Esophagus muscularis mucosa (tissue), 4 donors: Measurements from ENCODE around the gene EPHB2.

Experiments
- EP300 ChIP-seq: sonication (generic); formaldehyde crosslinking; IDR thresholded peaks from one replicate; pipeline ENCODE4 v1.6.1; 2017; ENCODE audit warnings: antibody characterized with exemption
- POLR2A ChIP-seq: fragments of 450-650 bp; IDR thresholded peaks from one replicate; pipeline ENCODE4 v1.6.1; 2017; ENCODE audit warnings: antibody characterized with exemption, moderate library complexity, mild to moderate bottlenecking, low read depth
- POLR2AphosphoS5 ChIP-seq, 2 donors: sonication (generic); formaldehyde crosslinking; IDR thresholded peaks; one replicate each; pipeline ENCODE4 v1.6.1; 2017; ENCODE audit warnings: antibody characterized with exemption in 2 of 2
- TF ChIP-seq, protein P1 (sequence below), 3 experiments: fragments of 200-600 bp in 2 of 3; fragments of 450-650 bp in 1 of 3; sonication (generic) in 2 of 3; IDR thresholded peaks; one replicate each; pipeline ENCODE4 v1.5.1; 2017 to 2019; ENCODE audit warnings: antibody characterized with exemption in 3 of 3, mild to moderate bottlenecking in 2 of 3, moderate library complexity in 1 of 3

DNA sequence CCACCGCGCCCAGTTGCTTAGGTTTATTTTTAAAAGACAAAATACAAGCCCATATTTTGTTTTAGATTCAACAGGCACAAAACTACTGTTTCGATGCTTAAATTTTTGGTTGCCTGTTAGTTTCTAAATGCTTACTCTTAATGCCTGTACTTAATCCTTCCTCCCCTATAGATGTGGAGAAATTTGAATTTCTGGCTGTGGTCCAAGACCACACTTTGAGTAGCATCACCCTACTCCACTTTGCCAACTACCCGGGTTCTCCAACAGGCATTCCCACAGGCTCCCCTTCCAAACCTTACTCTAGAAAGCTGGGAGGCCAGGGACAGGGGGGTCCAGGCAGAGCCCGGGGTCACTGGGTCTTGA, 242.0 kb downstream of the EPHB2 start:
- no peak for TF ChIP-seq POLR2A
- TF ChIP-seq, protein P1, sequence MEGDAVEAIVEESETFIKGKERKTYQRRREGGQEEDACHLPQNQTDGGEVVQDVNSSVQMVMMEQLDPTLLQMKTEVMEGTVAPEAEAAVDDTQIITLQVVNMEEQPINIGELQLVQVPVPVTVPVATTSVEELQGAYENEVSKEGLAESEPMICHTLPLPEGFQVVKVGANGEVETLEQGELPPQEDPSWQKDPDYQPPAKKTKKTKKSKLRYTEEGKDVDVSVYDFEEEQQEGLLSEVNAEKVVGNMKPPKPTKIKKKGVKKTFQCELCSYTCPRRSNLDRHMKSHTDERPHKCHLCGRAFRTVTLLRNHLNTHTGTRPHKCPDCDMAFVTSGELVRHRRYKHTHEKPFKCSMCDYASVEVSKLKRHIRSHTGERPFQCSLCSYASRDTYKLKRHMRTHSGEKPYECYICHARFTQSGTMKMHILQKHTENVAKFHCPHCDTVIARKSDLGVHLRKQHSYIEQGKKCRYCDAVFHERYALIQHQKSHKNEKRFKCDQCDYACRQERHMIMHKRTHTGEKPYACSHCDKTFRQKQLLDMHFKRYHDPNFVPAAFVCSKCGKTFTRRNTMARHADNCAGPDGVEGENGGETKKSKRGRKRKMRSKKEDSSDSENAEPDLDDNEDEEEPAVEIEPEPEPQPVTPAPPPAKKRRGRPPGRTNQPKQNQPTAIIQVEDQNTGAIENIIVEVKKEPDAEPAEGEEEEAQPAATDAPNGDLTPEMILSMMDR (IDR thresholded peaks at IDR 0.05), result no peak
- no peak for TF ChIP-seq POLR2AphosphoS5 (IDR thresholded peaks at IDR 0.05)
- no peak for TF ChIP-seq EP300
